Activated naive CD8-positive, alpha-beta T cell treated with anti-CD3 and anti-CD28 coated beads, Interleukin-2, amount 10 ng/mL, durations not matched to agents 7 days and 5 days (primary cell): ENCODE results near the gene RELL2. TPM values are rescaled to one million over a fixed set of nuclear protein-coding genes. Genes with fewer than 3 reads are reported as not detected.

Source experiments
- ATAC-seq: fragments of 150-1000 bp; cut with Tn5 transposase; one replicate; pipeline ENCODE4 v1.10.0; 2021; ENCODE audit warnings: low read depth, moderate library complexity
- POLR2A ChIA-PET: fragments of 350-600 bp; sonication (Branson Sonifier 250); formaldehyde crosslinking; loops from one replicate; lab custom pipeline; 2021; ENCODE audit warnings: antibody characterized with exemption; lab: Charles Lee
- DNase-seq: peaks from one replicate; pipeline ENCODE4 v3.0.0; 2021
- H3K27ac Mint-ChIP-seq: one replicate; pipeline ENCODE4 v1.8.0; 2022; ENCODE audit warnings: mild to moderate bottlenecking, mixed read lengths
- H3K27me3 Mint-ChIP-seq: one replicate; pipeline ENCODE4 v1.8.0; 2022; ENCODE audit warnings: mild to moderate bottlenecking, moderate library complexity, mixed read lengths
- H3K36me3 Mint-ChIP-seq: one replicate; pipeline ENCODE4 v1.8.0; 2021; ENCODE audit warnings: mild to moderate bottlenecking, mixed read lengths
- H3K4me1 Mint-ChIP-seq: one replicate; pipeline ENCODE4 v1.8.0; 2021; ENCODE audit warnings: mixed read lengths
- H3K4me3 Mint-ChIP-seq: one replicate; pipeline ENCODE4 v1.8.0; 2022; ENCODE audit warnings: mild to moderate bottlenecking, moderate library complexity, mixed read lengths
- H3K9me3 Mint-ChIP-seq: one replicate; pipeline ENCODE4 v1.8.0; 2021; ENCODE audit warnings: mixed read lengths
- total RNA-seq, 2 experiments: library from RNA; stranded (reverse); gene quantifications; one replicate each; pipeline ENCODE4 v1.2.3, GENCODE V29; 2021

Gene RELL2
- total RNA-seq, 2 experiments from 2014 or later: 31.4 to 31.6 TPM

DNA sequence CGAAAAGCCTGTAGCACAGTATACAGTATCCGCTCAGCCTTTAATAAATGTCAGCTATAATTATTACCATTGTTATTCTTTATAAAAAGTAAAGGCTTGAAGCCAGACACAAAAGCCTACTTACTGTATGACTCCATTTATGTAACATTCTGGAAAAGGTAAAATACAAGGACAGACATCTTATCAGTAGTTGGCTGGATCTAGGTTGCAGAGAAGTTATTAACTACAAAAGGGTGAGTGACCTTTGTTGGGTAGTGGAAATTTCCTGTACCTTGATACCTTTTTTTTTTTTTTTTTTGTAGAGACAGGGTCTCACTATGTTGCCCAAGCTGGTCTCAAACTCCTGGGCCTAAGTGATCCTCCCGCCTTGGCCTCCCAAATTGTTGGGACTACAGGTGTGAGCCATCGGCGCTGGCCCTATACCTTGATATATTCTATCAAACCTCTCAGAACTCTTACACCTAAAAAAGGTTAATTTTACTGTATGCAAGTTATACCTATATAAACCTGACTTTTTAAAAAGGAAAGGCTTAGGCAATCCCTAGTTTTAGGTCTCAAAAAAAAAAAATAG is 6.1 kb upstream of the RELL2 start:
- peaks cover 40% of the 10 kb centered on the region for H3K36me3 Mint-ChIP-seq
- peaks cover 33% of the 10 kb centered on the region for H3K4me1 Mint-ChIP-seq
- no peak overlapping the region for H3K4me3 Mint-ChIP-seq
- H3K27ac Mint-ChIP-seq: no peak overlapping the region
- DNase-seq: no peak
- no peaks in the 10 kb centered on the region for H3K9me3 Mint-ChIP-seq
- no peak for ATAC-seq
- H3K27me3 Mint-ChIP-seq: no peaks in the 10 kb centered on the region
- POLR2A ChIA-PET: no interaction called here

DNA sequence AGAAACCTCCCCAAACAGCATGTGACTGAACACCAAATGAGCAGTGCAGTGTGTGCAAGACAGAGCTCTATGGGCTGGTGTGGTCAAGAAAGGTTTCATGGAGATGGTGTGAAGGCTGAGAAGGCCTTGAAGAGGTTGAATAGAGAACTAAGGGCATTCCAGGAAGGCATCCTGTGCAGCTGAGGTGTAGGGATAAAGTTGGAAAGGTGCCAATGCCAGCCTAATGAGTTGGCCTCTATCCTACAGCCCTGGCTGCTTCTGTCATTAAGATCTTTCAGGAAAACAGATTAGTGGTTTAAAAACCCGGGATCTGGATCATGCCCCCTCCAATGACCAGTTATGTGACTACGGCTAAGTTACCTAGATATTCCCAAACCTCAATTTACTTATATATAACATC is 4.1 kb upstream of the RELL2 start:
- no peak for ATAC-seq
- H3K4me3 Mint-ChIP-seq: no peak overlapping the region
- H3K36me3 Mint-ChIP-seq: peaks cover 31% of the 10 kb centered on the region
- no peak overlapping the region for H3K27ac Mint-ChIP-seq
- H3K4me1 Mint-ChIP-seq: peaks cover 37% of the 10 kb centered on the region
- POLR2A ChIA-PET: interaction anchor here (0.6 to 0.7 kb wide), 2 partner anchors 8 to 10 kb away, joined by 3 to 5 read pairs; no protein-coding TSS in a partner anchor
- H3K9me3 Mint-ChIP-seq: no peaks in the 10 kb centered on the region
- H3K27me3 Mint-ChIP-seq: no peaks in the 10 kb centered on the region
- DNase-seq: no peak

DNA sequence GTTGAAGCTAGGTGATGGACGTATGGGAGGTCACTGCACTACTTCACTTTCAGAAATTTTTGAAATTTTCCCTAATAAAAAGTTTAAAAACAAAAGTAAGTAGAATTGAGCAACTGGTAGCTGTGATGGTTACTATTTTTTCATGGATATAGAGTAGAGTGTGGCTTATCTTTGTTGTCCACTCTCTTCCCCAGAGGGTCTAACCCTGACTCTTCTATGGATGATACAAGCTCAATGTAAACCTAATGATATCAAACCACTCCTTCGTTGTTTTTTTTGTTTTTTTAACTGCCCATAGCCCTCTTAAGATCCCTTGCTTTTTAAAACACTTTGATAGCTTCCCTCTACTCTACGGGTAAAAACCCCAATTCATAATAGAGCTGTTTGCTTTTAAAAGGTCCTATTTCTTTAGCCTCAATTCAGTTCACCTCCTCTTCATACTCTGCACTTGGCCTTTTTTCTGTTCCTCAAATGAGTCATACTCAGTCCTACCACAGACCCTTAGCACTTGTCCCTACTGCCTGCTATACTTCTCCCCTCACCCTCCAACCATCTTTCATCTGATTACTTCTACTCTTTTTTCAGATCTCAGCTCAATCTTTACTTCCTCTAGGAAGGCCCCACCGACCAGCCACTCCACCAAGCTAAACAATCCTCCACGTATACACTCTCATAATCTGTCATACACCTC is 2.8 kb upstream of the RELL2 start:
- H3K4me3 Mint-ChIP-seq: peak overlapping the region; percentile 8

GRCh38 chr5:141634720-141635119 is 2.1 kb upstream of the RELL2 start:
- H3K36me3 Mint-ChIP-seq: peaks cover 16% of the 10 kb centered on the region
- POLR2A ChIA-PET: interaction anchor here (4.1 to 9.6 kb wide), 3 partner anchors 12 to 17 kb away, joined by 41 to 107 read pairs (median 80); partner anchors contain the start of genes DIAPH1 and FCHSD1
- H3K27ac Mint-ChIP-seq: no peak overlapping the region
- H3K4me1 Mint-ChIP-seq: peaks cover 42% of the 10 kb centered on the region
- H3K27me3 Mint-ChIP-seq: no peaks in the 10 kb centered on the region
- DNase-seq (no peak), ATAC-seq (no peak)
- peak overlapping the region; percentile 94 for H3K4me3 Mint-ChIP-seq
- no peaks in the 10 kb centered on the region for H3K9me3 Mint-ChIP-seq

More for the DNA sequence above, 2.8 kb upstream of the RELL2 start:
- no peak for DNase-seq
- Mint-ChIP-seq H3K36me3 (peaks cover 20% of the 10 kb centered on the region), H3K27ac (peak overlapping the region; percentile 46), H3K9me3 (no peaks in the 10 kb centered on the region), H3K4me1 (peaks cover 41% of the 10 kb centered on the region), H3K27me3 (no peaks in the 10 kb centered on the region)
- no peak for ATAC-seq
- POLR2A ChIA-PET: interaction anchor here (0.6 to 5.5 kb wide), 3 partner anchors 9 to 393 kb away, joined by 3 to 80 read pairs (median 3); partner anchors contain the start of gene DIAPH1

- Mint-ChIP-seq H3K27me3 (no peaks in the 10 kb centered on the region), H3K36me3 (peaks cover 12% of the 10 kb centered on the region), H3K4me3 (peak overlapping the region; percentile 94), H3K9me3 (no peaks in the 10 kb centered on the region), H3K27ac (peak overlapping the region; percentile 81), H3K4me1 (peaks cover 39% of the 10 kb centered on the region)
- DNase-seq (no peak), ATAC-seq (no peak)
- POLR2A ChIA-PET: interaction anchor here (1.1 to 9.6 kb wide), 10 partner anchors 10 to 334 kb away, joined by 3 to 107 read pairs (median 18); partner anchors contain the start of genes DIAPH1, FCHSD1, RNF14 and TAF7
Measured at GRCh38 chr5:141635646-141636045, 1.2 kb upstream of the RELL2 start.

GRCh38 chr5:141636106-141636412 is 738 bp upstream of the RELL2 start:
- DNase-seq: no peak
- peak overlapping the region; percentile 81 for H3K27ac Mint-ChIP-seq
- H3K4me1 Mint-ChIP-seq: peaks cover 41% of the 10 kb centered on the region
- H3K4me3 Mint-ChIP-seq: peak overlapping the region; percentile 94
- no peaks in the 10 kb centered on the region for H3K9me3 Mint-ChIP-seq
- POLR2A ChIA-PET: interaction anchor here (1.1 to 9.6 kb wide), 13 partner anchors 10 to 333 kb away, joined by 3 to 107 read pairs (median 16); partner anchors contain the start of genes DIAPH1, FCHSD1, RNF14 and TAF7
- H3K36me3 Mint-ChIP-seq: peaks cover 12% of the 10 kb centered on the region
- no peak for ATAC-seq
- no peaks in the 10 kb centered on the region for H3K27me3 Mint-ChIP-seq

GRCh38 chr5:141637123-141637766 is 448 bp downstream of the RELL2 start:
- peak overlapping the region; percentile 94 for H3K4me3 Mint-ChIP-seq
- DNase-seq (peak; percentile 82), ATAC-seq (peak; percentile 64)
- peaks cover 12% of the 10 kb centered on the region for H3K36me3 Mint-ChIP-seq
- H3K27me3 Mint-ChIP-seq: no peaks in the 10 kb centered on the region
- H3K9me3 Mint-ChIP-seq: no peaks in the 10 kb centered on the region
- POLR2A ChIA-PET: interaction anchor here (0.6 to 9.6 kb wide), 22 partner anchors 10 to 473 kb away, joined by 3 to 107 read pairs (median 6); partner anchors contain the start of genes DELE1, DIAPH1, FCHSD1 and RNF14
- peaks cover 50% of the 10 kb centered on the region for H3K4me1 Mint-ChIP-seq
- H3K27ac Mint-ChIP-seq: peak overlapping the region; percentile 93

- Mint-ChIP-seq H3K9me3 (no peaks in the 10 kb centered on the region), H3K27me3 (no peaks in the 10 kb centered on the region), H3K4me3 (peak overlapping the region; percentile 94), H3K4me1 (peaks cover 46% of the 10 kb centered on the region), H3K36me3 (peaks cover 12% of the 10 kb centered on the region), H3K27ac (peak overlapping the region; percentile 93)
- ATAC-seq: peak; percentile 57
- DNase-seq: peak; percentile 78
- POLR2A ChIA-PET: interaction anchor here (1.0 to 9.6 kb wide), 13 partner anchors 10 to 472 kb away, joined by 3 to 107 read pairs (median 16); partner anchors contain the start of genes DELE1, DIAPH1, FCHSD1 and RNF14
Measured at GRCh38 chr5:141637767-141638419, 1.1 kb downstream of the RELL2 start.

- Mint-ChIP-seq H3K36me3 (peaks cover 10% of the 10 kb centered on the region), H3K27ac (peak overlapping the region; percentile 93), H3K9me3 (no peaks in the 10 kb centered on the region), H3K4me3 (peak overlapping the region; percentile 94), H3K27me3 (no peaks in the 10 kb centered on the region), H3K4me1 (peaks cover 44% of the 10 kb centered on the region)
- no peak for DNase-seq
- POLR2A ChIA-PET: interaction anchor here (0.6 to 9.6 kb wide), 6 partner anchors 10 to 47 kb away, joined by 3 to 107 read pairs (median 35); partner anchors contain the start of genes DIAPH1 and FCHSD1
- no peak for ATAC-seq
Measured at GRCh38 chr5:141638771-141639170, 2.0 kb downstream of the RELL2 start.

GRCh38 chr5:141639357-141640050 is 2.7 kb downstream of the RELL2 start:
- H3K27ac Mint-ChIP-seq: no peak overlapping the region
- DNase-seq: no peak

GRCh38 chr5:141640051-141640415 is 3.2 kb downstream of the RELL2 start:
- POLR2A ChIA-PET: interaction anchor here (9.6 kb wide), 1 partner anchor 9 kb away, joined by 107 read pairs; the partner anchor contains the start of gene FCHSD1
- ATAC-seq: no peak

More at GRCh38 chr5:141639357-141640050, 2.7 kb downstream of the RELL2 start:
- no peak for ATAC-seq
- peak overlapping the region; percentile 13 for H3K4me3 Mint-ChIP-seq
- H3K9me3 Mint-ChIP-seq: no peaks in the 10 kb centered on the region
- H3K4me1 Mint-ChIP-seq: peaks cover 39% of the 10 kb centered on the region
- H3K36me3 Mint-ChIP-seq: peaks cover 7% of the 10 kb centered on the region
- no peaks in the 10 kb centered on the region for H3K27me3 Mint-ChIP-seq
- POLR2A ChIA-PET: interaction anchor here (9.6 kb wide), 1 partner anchor 10 kb away, joined by 107 read pairs; the partner anchor contains the start of gene FCHSD1

GRCh38 chr5:141640698-141641097 is 3.9 kb downstream of the RELL2 start:
- H3K27ac Mint-ChIP-seq: no peak overlapping the region
- no peaks in the 10 kb centered on the region for H3K9me3 Mint-ChIP-seq
- H3K27me3 Mint-ChIP-seq: no peaks in the 10 kb centered on the region
- no peak overlapping the region for H3K4me3 Mint-ChIP-seq
- peaks cover 6% of the 10 kb centered on the region for H3K36me3 Mint-ChIP-seq
- DNase-seq (no peak), ATAC-seq (no peak)
- POLR2A ChIA-PET: interaction anchor here (9.6 kb wide), 1 partner anchor 8 kb away, joined by 107 read pairs; the partner anchor contains the start of gene FCHSD1
- peaks cover 28% of the 10 kb centered on the region for H3K4me1 Mint-ChIP-seq

More at GRCh38 chr5:141640051-141640415, 3.2 kb downstream of the RELL2 start:
- Mint-ChIP-seq H3K36me3 (peaks cover 8% of the 10 kb centered on the region), H3K4me3 (no peak overlapping the region), H3K4me1 (peaks cover 34% of the 10 kb centered on the region), H3K9me3 (no peaks in the 10 kb centered on the region), H3K27ac (no peak overlapping the region), H3K27me3 (no peaks in the 10 kb centered on the region)
- no peak for DNase-seq
